ENCODE data around the gene AZU1.

The AZU1 gene, protein sequence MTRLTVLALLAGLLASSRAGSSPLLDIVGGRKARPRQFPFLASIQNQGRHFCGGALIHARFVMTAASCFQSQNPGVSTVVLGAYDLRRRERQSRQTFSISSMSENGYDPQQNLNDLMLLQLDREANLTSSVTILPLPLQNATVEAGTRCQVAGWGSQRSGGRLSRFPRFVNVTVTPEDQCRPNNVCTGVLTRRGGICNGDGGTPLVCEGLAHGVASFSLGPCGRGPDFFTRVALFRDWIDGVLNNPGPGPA

DNA sequence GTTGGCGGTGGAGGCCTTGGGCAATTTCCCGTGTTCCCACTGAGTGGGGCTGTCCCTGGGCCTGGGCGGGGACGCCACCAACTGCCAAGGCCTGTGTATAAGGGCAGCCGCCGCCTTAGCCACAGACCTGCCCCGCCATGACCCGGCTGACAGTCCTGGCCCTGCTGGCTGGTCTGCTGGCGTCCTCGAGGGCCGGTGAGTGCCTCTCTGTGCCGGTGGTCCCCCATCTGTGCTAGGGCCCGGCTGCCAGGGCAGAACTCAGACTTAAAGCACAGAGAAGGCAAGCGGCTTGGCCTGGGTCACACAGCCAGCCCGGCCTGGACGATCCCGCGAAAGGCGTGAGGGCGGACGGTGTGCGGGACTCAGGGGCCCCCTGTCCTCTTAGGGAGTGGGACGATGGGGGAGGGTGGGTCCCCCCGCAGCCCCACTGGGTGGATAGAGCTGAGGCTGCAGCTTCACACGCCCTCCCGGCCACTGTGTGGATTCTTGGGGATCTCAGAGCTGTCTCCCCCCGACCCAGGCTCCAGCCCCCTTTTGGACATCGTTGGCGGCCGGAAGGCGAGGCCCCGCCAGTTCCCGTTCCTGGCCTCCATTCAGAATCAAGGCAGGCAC, at the start of gene AZU1:
AZU1 (plus strand) TSS at position 128 of the 612 bp plus-strand sequence; CDS start at position 138, 10 bp downstream.
- no peak for DNase-seq

DNA sequence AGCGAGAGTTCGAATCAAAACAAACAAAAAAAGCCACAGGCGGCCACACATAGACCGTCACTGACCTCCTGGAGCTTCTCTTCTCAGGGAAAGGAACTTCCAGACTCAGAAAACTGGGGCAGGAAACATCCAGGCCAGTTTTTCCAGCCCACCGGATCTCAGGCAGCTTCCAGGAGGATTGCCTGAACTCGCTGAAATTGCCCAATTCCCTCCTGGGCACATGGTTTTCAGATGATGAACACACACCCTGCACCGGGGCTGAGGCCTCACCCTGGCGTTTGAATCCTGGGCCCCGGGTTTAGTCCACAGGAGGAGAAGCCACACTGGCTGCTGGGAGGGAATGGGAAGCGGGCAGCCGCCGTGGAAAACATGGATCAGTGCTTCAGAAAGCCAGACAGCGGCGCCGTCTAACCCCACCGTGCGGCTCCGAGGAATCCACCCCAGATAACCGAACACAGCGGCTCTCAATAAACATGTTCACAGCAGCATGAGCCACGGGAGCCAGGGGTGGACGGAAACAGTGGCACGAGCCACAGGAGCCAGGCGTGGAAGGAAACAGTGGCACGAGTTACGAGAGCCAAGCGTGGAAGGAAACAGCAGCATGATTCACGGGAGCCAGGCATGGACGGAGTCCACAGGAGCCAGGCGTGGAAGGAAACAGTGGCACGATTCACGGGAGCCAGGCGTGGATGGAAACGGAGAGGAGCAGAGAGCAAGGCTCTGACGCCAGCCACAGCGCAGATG, 48.6 kb upstream of the AZU1 start:
- no peak for DNase-seq

DNA sequence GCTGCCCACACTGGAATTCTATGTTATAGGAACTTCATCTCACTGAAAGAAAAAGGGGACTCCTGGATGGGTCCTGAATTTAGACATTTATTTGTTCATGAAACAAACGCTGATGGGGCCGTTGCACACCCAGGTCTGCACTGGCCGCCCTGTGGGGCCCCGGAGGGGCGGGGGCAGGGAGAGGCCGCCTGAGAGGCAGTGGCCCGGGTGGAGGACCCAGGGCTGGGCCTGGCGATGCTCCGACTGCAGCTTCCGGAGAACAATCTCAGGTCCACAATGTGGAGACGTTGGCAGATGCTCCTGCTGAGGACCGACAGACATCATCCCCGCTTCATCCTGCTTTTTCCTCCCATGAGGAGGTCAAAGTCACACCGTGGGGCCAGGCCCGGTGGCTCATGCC, 46.7 kb upstream of the AZU1 start:
- no peak for DNase-seq

DNA sequence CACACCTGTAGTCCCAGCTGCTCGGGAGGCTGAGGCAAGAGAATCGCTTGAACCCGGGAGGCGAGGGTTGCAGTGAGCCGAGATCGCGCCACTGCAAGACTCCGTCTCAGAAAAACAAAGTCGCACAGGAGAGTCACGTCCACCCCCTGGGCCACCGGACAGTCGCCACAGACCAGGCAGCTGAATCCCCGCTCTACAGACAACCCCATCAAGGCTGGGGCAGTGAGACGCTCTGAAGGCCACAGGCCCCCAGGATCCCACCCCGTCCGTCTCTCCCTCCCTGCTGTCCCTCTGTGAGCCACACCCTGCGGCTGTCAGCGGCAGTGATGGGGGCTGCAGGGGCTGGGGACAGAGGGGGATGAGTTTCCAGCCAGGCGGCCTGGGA, 45.8 kb upstream of the AZU1 start:
- DNase-seq: no peak

DNA sequence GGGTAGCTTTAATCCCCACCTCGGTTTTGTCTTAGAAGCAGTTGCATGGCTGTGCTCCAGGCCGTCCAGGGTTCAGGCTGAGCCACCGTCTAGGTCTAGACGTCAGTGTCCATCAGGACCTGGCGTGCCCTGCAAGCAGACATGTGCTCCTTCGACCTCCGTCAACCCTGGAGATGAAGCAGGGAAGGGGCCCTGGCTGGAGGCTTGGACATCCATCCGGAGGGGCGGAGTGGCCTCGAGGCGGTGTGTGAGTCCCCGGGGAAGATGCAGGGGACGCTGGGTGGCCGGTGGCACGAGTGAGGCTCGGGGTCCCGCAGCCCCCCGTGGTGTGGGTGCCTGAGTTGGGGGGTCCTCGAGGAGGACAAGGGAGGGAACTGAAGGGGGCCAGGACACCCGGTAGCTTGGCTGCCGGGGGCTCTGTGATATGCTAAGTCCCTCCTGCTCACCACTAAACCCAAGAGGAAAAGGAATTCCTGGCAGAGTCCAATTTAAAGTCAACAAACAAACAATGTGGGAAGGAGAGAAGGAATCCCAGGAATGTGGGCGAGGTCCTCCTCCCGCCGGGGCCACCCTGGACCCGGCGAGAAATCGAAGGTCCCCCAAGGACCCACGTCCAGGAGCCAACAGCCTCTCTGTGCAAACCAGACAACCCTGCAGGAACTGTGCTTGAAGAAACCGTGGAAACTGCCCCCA, 45.3 kb upstream of the AZU1 start:
- DNase-seq: no peak

DNA sequence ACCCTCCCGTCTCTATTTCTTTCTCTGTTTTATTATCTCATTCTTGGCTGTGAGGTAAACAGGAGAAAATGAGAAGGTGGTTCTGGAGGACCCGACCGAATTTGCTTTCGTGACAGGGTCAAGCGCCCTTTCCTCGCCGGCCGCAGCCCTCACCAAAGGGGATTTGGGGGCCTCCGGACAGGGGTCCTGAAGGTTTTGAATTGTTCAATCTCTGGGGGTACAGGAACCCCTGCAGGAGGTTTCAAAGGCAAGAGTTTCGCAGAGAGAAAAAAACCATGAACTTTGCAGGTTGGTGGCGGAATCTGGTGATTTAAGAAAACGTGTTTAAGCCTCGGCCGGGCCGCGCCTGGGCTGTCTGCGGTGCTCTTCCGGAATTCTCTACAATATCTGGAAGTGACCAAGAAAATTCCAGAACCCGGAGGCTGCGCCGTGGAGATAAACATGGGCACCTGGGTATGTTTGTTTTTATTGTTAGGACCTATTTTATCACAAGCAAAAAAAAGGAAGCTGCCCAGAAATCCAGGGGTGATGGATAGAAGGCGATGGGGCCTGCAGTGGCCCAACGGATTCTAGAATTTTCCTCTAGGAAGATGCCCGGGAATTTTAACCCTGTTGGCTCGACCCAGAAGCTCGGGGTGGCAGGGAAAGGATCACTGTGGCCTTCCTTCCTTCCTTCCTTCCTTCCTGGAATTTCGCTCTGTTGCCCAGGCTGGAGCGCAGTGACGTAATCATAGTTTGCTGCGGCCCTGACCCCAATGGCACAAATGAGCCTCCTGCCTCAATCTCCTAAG, 44.6 kb upstream of the AZU1 start:
- no peak for DNase-seq

DNA sequence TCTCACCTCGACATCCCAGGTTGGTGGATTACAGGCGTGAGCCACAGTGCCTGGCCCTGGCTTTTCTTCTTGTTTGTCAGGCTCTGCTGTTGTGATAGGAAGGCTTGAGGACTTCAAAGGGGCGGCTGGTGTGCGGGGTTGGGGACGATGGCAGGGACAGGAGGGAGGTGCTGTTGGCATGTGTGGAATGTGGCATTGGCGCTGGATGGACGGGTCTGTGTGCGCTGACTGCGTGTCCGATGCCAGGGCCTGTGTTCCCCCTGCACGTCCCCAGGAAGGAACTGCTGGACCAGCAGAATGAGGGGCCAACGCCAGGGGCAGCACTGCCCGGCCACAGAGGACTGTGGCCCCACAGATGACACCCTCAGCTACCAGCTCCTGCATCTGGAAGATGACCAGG, 43.1 kb upstream of the AZU1 start:
- DNase-seq: no peak

DNA sequence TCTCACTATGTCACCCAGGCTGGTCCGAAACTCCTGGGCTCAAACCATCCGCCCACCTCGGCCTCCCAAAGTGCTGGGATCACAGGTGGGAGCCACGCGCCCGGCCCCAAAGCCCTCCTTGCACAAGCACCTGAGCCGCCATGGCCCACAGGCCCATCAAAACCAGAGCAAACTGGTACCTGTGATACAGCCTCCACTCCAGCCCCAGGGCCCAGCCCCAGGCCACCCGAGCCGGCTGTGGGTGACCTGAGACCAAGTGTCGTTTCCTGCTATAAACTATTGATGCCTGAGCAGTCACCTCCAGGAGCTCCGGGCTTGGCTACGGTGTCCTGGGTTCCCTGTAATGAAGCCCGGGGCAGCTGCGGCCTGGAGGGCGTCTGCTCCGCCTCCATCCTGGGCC, 40.1 kb upstream of the AZU1 start:
- no peak for DNase-seq

DNA sequence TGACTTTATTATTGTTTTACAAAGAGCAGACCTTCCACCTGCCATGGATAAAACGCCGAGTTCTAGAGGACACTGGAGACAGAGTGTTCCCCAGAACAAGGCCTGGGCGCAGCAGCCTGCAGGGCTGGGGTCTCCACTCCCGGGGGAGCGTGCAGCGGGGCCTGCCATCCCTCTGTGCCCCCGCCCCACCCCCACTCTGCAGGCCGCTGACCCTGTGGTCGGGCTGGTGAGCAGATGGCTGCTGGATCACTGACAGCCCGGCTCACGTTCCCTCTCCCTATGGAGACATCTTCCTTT, 39.0 kb upstream of the AZU1 start:
- DNase-seq: no peak

DNA sequence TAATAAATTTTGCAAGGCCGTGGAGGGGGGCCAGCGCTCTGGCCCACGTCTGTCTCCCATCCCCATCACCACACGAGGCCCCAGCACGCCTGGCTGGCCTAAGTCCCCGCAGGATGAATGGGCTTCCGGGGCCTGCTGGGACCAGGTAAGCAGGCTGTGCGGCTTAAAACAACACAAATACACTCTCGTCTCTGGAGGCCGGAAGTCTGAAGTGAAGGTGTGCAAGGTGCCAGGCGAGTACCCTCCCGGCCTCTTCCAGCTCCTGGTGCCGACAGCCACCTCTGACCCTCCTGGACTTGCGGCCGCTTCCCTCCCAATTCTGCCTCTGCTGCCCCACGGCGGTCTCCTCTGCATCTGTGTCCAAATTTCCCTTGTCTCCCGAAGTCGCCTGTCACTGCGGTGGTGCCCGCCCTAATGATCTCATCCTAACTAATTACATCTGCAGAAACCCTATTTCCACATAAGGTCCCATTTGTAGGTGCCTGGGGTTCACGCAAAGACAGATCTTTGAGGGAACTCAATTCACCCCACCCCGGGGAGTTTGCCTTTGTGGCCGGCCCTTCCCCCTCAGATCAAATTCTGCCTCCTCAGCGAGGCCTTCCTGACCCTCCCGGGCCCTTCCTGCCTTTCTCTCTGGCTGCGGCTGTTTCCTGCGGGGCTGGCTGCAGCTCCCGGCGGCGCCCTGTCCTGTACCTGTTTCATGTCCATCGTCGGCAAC, 38.5 kb upstream of the AZU1 start:
- DNase-seq: no peak

DNA sequence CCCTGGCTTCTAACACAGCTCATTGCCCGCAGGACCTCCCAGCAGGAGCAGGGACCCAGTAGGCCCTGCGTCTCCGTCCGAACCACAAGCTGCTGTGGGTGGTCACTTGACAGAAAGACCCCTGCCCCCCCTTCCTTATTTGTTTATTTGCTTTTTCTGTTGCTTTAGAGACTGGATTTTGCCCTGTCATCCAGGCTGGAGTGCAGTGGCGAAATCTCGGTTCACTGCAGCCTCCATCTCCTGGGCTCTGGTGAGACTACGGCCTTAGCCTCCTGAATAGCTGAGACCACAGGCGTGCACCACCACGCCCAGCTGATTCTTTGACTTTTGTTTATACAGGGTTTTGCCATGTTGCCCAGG, 38.0 kb upstream of the AZU1 start:
- DNase-seq: no peak

DNA sequence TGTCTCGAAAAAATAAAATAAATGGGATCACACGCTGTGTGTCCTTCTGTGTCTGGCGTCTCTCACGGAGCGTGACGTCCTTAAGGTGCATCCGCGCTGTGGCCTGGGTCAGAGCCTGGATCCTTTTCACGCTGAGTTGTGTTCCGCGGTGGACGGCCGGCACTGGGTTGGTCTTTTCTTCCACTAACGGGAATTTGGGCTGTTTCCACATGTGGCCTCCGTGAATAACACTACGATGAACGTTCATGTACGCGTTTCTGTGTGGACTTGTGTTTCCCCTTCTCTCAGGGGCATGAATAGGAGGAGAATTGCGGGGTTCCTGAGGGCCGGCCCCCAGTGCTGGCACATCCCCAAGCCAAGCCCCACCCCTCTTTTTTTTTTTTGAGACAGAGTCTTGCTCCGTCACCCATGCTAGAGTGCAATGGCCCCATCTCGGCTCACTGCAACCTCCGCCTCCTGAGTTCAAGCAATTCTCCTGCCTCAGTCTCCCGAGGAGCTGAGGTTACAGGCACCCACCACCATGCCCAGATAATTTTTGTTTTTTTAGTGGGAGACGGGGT, 36.5 kb upstream of the AZU1 start:
- no peak for DNase-seq

DNA sequence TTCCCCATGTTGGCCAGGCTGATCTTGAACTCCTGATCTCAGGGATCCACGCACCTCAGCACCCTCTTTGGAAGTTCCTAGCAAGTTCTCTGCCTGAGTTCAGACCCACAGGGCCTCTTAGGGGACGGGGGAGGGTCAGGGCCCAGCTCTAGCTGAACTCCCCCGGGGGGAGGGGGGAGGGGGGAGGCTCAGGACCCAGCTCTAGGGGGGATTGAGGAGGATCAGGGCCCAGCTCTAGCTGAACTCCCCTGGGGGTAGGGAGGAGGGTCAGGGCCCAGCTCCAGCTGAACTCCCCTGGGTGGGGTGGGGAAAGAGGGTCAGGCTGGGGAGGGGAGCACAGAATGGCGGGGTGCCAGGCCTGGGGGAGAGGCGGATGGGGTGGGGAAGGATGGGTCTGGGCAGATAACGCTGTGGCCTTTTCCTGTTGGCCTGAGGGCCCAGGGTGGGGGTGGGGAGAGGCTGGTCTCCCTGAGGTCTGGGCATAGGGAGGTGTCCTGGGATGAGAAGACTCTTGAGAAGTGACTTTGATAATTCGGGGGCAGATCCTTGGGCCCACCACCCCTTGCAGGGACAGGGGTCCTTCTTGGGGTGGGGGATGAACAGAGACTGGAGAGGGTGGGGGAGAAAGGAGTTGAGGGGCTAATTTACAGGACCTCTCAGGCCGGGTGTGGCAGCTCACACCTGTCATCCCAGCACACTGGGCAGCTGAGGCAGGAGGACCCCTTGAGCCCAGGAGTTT, 35.9 kb upstream of the AZU1 start:
- DNase-seq: no peak

DNA sequence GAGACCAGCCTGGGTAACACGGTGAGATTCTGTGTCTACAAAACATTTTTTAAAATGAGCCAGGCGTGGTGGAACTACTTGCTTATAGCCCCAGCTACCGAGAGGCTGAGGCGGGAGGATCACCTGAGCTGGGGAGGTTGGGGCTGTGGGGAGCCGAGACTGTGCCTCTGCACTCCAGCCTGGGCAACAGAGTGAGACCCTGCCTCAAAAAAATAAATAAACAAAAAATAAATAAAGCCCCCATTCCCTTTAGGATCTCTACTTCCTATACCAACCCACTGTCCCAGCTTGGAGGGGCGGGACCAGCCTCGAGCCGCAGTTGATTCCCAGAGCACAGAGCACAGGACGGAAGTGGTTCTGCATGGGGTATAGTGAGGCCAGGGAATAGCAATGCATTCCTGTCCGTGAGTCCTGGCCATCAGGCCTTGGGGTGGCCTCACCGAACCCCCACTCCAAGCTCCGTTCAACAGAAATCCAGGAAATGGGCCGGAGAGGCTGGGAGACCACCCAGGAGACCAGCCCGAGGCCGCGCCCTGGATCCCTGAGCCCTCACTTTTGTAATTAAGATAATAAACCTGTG, 35.2 kb upstream of the AZU1 start:
- DNase-seq: no peak

DNA sequence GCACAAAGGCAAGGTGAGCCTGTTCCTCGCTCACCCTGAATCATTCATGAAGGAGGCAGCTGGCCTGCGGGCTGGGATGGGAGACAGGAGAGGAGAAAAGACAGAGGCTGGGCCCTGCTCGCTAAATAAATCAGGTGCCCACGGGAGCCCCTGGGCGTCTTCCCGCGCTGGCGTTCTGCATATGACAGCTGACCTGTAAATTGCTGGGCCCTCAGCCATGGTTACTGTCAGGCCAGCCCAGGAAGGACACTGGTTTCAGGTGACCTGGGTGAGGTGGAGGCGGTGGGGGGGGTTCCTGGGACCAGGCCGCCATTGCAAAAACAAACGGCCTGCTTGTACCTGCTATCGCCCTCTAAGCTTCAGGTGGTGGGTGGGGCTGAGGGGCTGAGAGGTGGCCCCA, 33.8 kb upstream of the AZU1 start:
- no peak for DNase-seq

DNA sequence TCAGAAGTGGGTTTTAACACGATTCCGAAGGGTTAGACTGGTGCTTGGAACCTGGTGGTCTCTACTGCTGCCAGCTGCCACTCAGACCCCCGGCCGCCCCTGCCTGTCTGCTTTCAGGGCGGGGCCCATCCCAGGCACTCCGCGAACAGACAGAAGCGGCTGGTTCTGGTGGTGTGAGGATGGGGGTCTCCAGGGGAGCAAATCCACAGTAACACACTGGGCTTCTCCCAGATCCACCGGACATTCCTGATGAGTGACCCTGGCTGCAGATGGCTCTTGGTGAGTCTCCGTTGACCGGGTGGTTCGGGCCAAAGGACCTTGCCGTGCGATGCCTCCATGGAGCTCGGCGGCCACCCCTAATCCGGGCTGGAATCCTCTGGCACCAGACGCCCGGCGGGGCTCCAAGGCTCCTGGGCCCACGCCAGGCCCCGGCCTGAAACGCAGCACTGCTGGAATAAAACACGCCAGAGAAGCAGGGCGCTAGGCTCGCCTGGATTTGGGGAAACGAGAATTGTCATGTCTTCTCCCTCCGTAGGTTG, 32.5 kb upstream of the AZU1 start:
- no peak for DNase-seq

DNA sequence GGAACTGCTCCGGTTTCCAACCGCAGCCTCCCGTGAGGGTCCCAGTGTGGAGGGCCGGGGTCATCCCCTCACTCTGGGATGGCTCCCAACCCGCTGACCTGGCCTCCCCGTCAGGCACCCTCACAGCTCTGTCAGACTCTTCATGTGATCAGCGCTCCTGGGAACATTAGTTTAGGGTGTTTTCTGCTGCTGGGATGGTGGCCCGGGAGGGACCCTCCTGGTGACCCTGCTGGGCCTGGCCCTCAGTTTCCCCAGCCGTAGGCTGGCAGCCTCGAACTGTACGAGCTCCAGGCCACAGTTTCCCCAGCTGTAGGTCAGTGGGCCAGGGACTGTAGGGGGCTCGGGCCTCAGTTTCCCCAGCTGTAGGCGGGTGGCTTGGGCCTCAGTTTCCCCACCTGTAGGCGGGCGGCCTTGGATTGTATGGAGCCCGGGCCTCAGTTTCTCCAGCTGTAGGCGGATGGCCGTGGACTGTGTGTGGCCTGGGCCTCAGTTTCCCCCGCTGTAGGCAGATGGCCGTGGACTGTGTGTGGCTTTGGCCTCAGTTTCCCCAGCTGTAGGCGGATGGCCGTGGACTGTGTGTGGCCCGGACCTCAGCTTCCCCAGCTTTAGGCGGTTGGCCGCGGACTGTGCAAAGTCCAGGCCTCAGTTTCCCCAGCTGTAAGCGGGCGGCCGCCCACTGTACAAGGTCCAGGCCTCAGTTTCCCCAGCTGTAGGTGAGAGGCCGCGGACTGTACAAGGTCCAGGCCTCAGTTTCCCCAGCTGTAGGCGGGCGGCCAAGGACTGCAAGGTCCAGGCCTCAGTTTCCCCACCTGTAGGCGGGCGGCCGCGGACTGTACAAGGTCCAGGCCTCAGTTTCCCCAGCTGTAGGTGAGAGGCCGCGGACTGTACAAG, 31.7 kb upstream of the AZU1 start:
- DNase-seq: no peak

DNA sequence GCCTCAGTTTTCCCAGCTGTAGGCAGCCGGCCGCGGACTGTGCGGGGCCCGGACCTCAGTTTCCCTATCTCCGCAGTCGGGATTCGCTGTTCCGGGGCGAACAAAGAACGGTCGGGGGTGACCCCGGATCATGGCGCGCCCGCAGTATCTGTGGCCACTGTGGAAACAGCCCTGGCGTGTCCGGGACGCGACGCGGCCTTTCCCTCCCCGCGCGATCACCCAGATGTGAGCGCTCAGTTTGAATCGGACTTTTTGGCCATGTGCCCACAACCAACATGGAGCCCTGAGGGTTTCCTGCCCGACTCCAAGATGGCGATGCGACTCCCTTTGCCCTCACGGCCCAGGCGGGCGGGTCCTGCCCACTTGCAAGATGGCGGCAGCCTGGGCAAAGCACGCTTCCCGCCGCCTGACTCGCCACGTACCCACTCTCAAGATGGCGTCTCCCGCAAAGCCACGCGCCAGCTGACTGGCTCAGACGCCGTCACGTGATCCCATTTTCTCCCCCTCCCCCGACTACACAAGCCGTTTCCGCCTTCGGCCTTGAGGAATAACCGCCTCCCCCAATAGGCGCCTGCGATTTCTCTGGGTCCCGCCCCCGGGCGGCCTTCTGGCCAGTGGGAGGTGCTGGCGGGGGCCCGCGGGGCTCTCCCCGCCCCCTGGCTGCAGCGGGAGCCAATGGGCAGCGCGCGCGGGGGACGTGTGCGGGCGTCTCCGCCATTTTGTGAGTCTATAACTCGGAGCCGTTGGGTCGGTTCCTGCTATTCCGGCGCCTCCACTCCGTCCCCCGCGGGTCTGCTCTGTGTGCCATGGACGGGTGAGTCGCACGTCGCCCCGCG, 30.7 kb upstream of the AZU1 start, which contains the start of gene PTBP1:
PTBP1 (plus strand) TSS at position 761 of the 836 bp plus-strand sequence; CDS start at position 807, 46 bp downstream.
- peak; percentile 98 for DNase-seq
